Measurements from ENCODE around the gene HAGH.

The HAGH gene

DNA sequence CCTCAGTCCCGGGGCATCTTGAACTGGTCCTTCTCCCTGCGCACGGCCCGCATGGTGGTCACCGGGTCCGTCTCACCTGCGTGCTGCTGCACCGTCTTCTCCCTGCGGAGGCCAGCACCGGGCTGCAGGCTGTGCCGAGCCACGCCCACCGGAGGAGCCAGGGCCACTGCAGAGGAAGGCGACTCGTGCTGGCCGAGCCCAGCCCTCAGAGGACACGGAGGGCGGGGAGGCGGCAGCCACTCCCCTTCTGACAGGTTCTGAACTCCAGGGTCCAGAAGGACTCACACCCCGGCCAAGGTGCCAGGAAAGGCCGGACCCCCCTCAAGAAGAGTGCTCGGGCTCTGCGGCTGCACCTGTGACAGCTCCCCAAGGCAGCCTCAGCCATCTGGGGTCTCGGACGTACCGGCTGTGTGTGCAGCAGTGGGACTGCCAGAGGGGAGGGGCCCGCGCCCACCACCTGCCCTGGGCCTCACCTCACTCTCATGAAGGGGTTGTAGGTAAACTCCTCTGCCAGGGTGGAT is 17.3 kb downstream of the HAGH start (continued):
- TF ChIP-seq, protein P1, sequence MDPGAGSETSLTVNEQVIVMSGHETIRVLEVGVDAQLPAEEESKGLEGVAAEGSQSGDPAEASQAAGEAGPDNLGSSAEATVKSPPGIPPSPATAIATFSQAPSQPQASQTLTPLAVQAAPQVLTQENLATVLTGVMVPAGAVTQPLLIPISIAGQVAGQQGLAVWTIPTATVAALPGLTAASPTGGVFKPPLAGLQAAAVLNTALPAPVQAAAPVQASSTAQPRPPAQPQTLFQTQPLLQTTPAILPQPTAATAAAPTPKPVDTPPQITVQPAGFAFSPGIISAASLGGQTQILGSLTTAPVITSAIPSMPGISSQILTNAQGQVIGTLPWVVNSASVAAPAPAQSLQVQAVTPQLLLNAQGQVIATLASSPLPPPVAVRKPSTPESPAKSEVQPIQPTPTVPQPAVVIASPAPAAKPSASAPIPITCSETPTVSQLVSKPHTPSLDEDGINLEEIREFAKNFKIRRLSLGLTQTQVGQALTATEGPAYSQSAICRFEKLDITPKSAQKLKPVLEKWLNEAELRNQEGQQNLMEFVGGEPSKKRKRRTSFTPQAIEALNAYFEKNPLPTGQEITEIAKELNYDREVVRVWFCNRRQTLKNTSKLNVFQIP (CRISPR knock-in tag; IDR thresholded peaks at IDR 0.05; ENCODE audit: borderline replicate concordance, low read depth), result no peak
- no peak for TF ChIP-seq PPARA (CRISPR knock-in tag; IDR thresholded peaks at IDR 0.05; ENCODE audit: borderline replicate concordance)
- no peak for TF ChIP-seq ESRRG (CRISPR knock-in tag; IDR thresholded peaks at IDR 0.05)
- no peak for TF ChIP-seq ZFP30 (CRISPR knock-in tag; IDR thresholded peaks at IDR 0.05)
- TF ChIP-seq TOX (CRISPR knock-in tag; IDR thresholded peaks at IDR 0.05; ENCODE audit: borderline replicate concordance), result no peak
- no peak for TF ChIP-seq ZNF8 (CRISPR knock-in tag; IDR thresholded peaks at IDR 0.05)

DNA sequence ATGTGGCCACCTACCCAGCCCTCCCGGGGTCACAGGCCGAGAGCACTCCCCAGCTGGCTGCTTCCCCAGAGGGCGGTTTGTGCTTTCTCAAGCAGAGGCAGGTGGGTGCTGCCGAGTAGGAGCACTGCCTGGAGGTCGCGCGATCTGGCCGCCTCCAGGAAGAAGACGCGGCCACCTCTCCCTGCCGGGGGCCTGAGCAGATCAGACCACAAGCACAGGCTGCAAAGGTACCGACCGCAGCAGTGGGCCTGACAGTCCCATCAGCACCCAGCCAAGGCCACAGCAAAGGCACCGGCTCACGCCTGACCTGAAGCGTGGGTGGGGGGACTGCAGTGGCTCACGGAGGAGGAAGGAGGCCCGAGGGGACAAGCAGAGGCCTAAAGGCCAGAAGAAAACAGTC is 17.9 kb downstream of the HAGH start:
- ATAC-seq, result no peak
- TF ChIP-seq TOX (CRISPR knock-in tag; IDR thresholded peaks at IDR 0.05; ENCODE audit: borderline replicate concordance) (no peak), ZNF565 (CRISPR knock-in tag; conservative IDR thresholded peaks at IDR 0.05; ENCODE audit: low read depth) (no peak), PPARA (CRISPR knock-in tag; IDR thresholded peaks at IDR 0.05; ENCODE audit: borderline replicate concordance) (no peak), ISL1 (CRISPR knock-in tag; IDR thresholded peaks at IDR 0.05) (no peak), ZC3H10 (CRISPR knock-in tag; IDR thresholded peaks at IDR 0.05) (no peak), BACH2 (CRISPR knock-in tag; IDR thresholded peaks at IDR 0.05; ENCODE audit: borderline replicate concordance) (no peak), ESRRG (CRISPR knock-in tag; IDR thresholded peaks at IDR 0.05) (no peak), ZNF70 (CRISPR knock-in tag; IDR thresholded peaks at IDR 0.05) (no peak), ZNF8 (CRISPR knock-in tag; IDR thresholded peaks at IDR 0.05) (no peak), SNAI2 (CRISPR knock-in tag; IDR thresholded peaks at IDR 0.05) (no peak), GLIS3 (CRISPR knock-in tag; IDR thresholded peaks at IDR 0.05) (no peak)
- TF ChIP-seq, protein P2, sequence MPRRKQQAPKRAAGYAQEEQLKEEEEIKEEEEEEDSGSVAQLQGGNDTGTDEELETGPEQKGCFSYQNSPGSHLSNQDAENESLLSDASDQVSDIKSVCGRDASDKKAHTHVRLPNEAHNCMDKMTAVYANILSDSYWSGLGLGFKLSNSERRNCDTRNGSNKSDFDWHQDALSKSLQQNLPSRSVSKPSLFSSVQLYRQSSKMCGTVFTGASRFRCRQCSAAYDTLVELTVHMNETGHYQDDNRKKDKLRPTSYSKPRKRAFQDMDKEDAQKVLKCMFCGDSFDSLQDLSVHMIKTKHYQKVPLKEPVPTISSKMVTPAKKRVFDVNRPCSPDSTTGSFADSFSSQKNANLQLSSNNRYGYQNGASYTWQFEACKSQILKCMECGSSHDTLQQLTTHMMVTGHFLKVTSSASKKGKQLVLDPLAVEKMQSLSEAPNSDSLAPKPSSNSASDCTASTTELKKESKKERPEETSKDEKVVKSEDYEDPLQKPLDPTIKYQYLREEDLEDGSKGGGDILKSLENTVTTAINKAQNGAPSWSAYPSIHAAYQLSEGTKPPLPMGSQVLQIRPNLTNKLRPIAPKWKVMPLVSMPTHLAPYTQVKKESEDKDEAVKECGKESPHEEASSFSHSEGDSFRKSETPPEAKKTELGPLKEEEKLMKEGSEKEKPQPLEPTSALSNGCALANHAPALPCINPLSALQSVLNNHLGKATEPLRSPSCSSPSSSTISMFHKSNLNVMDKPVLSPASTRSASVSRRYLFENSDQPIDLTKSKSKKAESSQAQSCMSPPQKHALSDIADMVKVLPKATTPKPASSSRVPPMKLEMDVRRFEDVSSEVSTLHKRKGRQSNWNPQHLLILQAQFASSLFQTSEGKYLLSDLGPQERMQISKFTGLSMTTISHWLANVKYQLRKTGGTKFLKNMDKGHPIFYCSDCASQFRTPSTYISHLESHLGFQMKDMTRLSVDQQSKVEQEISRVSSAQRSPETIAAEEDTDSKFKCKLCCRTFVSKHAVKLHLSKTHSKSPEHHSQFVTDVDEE (CRISPR knock-in tag; IDR thresholded peaks at IDR 0.05), result no peak
- TF ChIP-seq, protein P1 (CRISPR knock-in tag; IDR thresholded peaks at IDR 0.05; ENCODE audit: borderline replicate concordance, low read depth), result no peak
- TF ChIP-seq, protein P3, sequence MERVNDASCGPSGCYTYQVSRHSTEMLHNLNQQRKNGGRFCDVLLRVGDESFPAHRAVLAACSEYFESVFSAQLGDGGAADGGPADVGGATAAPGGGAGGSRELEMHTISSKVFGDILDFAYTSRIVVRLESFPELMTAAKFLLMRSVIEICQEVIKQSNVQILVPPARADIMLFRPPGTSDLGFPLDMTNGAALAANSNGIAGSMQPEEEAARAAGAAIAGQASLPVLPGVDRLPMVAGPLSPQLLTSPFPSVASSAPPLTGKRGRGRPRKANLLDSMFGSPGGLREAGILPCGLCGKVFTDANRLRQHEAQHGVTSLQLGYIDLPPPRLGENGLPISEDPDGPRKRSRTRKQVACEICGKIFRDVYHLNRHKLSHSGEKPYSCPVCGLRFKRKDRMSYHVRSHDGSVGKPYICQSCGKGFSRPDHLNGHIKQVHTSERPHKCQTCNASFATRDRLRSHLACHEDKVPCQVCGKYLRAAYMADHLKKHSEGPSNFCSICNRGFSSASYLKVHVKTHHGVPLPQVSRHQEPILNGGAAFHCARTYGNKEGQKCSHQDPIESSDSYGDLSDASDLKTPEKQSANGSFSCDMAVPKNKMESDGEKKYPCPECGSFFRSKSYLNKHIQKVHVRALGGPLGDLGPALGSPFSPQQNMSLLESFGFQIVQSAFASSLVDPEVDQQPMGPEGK (CRISPR knock-in tag; IDR thresholded peaks at IDR 0.05; ENCODE audit: borderline replicate concordance), result no peak

DNA sequence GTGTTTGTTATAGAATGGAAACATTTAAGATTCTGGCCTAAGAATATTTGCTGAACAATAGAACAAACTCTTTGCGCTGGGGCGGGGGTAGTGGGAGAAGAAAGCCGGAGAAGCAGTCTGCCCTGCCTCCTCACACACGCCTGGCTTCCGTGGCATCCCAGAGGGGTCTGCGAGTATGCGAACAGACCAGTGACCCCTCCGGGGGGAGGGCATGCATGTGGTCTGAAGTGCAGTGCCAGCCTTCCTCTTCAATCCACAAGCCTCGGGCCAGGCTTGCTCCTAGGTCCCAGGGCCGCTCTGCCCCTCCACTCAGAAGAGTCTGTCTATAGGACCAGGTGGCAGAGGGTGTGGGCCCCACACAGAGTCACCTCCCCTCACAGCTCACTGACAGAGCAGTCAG is 19.0 kb downstream of the HAGH start:
- ATAC-seq, result no peak
- TF ChIP-seq GLIS3 (CRISPR knock-in tag; IDR thresholded peaks at IDR 0.05) (no peak), OSR1 (CRISPR knock-in tag; IDR thresholded peaks at IDR 0.05) (no peak), ISL1 (CRISPR knock-in tag; IDR thresholded peaks at IDR 0.05) (no peak), ZNF565 (CRISPR knock-in tag; conservative IDR thresholded peaks at IDR 0.05; ENCODE audit: low read depth) (no peak), BACH2 (CRISPR knock-in tag; IDR thresholded peaks at IDR 0.05; ENCODE audit: borderline replicate concordance) (no peak)
- TF ChIP-seq, protein P3 (CRISPR knock-in tag; IDR thresholded peaks at IDR 0.05; ENCODE audit: borderline replicate concordance), result no peak
- TF ChIP-seq, protein P4, sequence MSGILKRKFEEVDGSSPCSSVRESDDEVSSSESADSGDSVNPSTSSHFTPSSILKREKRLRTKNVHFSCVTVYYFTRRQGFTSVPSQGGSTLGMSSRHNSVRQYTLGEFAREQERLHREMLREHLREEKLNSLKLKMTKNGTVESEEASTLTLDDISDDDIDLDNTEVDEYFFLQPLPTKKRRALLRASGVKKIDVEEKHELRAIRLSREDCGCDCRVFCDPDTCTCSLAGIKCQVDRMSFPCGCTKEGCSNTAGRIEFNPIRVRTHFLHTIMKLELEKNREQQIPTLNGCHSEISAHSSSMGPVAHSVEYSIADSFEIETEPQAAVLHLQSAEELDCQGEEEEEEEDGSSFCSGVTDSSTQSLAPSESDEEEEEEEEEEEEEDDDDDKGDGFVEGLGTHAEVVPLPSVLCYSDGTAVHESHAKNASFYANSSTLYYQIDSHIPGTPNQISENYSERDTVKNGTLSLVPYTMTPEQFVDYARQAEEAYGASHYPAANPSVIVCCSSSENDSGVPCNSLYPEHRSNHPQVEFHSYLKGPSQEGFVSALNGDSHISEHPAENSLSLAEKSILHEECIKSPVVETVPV (CRISPR knock-in tag; IDR thresholded peaks at IDR 0.05), result no peak
- TF ChIP-seq, protein P5, sequence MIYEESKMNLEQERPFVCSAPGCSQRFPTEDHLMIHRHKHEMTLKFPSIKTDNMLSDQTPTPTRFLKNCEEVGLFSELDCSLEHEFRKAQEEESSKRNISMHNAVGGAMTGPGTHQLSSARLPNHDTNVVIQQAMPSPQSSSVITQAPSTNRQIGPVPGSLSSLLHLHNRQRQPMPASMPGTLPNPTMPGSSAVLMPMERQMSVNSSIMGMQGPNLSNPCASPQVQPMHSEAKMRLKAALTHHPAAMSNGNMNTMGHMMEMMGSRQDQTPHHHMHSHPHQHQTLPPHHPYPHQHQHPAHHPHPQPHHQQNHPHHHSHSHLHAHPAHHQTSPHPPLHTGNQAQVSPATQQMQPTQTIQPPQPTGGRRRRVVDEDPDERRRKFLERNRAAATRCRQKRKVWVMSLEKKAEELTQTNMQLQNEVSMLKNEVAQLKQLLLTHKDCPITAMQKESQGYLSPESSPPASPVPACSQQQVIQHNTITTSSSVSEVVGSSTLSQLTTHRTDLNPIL (CRISPR knock-in tag; IDR thresholded peaks at IDR 0.05; ENCODE audit: low read depth), result no peak
